GM19328 (cell line): ENCODE results near the gene DNAH3.
"Not testable (repeated sequence)": the region's sequence is repeated elsewhere in the genome, so short reads cannot be mapped to it uniquely, and the experiment has no call there.

Experiments
- ATAC-seq: cut with Tn5 transposase; IDR thresholded peaks from one replicate; pipeline ENCODE4 v1.9.1; 2021; ENCODE audit warnings: mild to moderate bottlenecking, moderate library complexity; ENCODE audit not compliant: unreplicated experiment

Gene DNAH3

GRCh38 chr16:21169249-21169981 is 18.8 kb upstream of the DNAH3 start:
- no peak for ATAC-seq

- no peak for ATAC-seq
Measured at GRCh38 chr16:21167929-21168602, 17.4 kb upstream of the DNAH3 start.

- ATAC-seq = no peak
Measured at GRCh38 chr16:21167360-21167759, 16.7 kb upstream of the DNAH3 start.

- no peak for ATAC-seq
Measured at GRCh38 chr16:21166561-21166961, 15.9 kb upstream of the DNAH3 start.

- ATAC-seq = no peak
Measured at GRCh38 chr16:21164521-21165168, 14.0 kb upstream of the DNAH3 start.

- no peak for ATAC-seq
Measured at GRCh38 chr16:21163576-21163975, 12.9 kb upstream of the DNAH3 start.

- ATAC-seq = no peak
Measured at GRCh38 chr16:21162661-21163151, 12.1 kb upstream of the DNAH3 start.

GRCh38 chr16:21161211-21161610 is 10.6 kb upstream of the DNAH3 start:
- no peak for ATAC-seq

GRCh38 chr16:21160276-21160675 is 9.6 kb upstream of the DNAH3 start:
- ATAC-seq = no peak

- no peak for ATAC-seq
Measured at GRCh38 chr16:21159281-21159951, 8.8 kb upstream of the DNAH3 start.

- peak; percentile 79 for ATAC-seq
Measured at GRCh38 chr16:21158208-21159110, 7.8 kb upstream of the DNAH3 start, which contains the start of gene LDAF1. TSS of gene LDAF1 (plus strand) at chr16:21158674. CDS start at chr16:21161183, 2,509 bp downstream.

GRCh38 chr16:21157632-21158031 is 7.0 kb upstream of the DNAH3 start:
- no peak for ATAC-seq

- no peak for ATAC-seq
Measured at GRCh38 chr16:21156767-21157467, 6.3 kb upstream of the DNAH3 start.

GRCh38 chr16:21156011-21156410 is 5.4 kb upstream of the DNAH3 start:
- ATAC-seq = not testable (repeated sequence)

GRCh38 chr16:21153124-21153729 is 2.6 kb upstream of the DNAH3 start:
- ATAC-seq = not testable (repeated sequence)

- ATAC-seq = not testable (repeated sequence)
Measured at GRCh38 chr16:21152160-21153030, 1.7 kb upstream of the DNAH3 start.

- ATAC-seq = no peak
Measured at GRCh38 chr16:21145738-21146137, 4.9 kb downstream of the DNAH3 start.

GRCh38 chr16:21134053-21134452 is 16.6 kb downstream of the DNAH3 start:
- ATAC-seq = no peak
